HEK293 (cell line): ENCODE measurements around the gene SETD7.

Experiments used
- CTCF ChIA-PET: fragments of 350-600 bp; formaldehyde crosslinking; extraction: SDS; loops from one replicate; lab custom pipeline; 2021; ENCODE audit warnings: antibody characterized with exemption; lab: Yijun Ruan, JAX
- POLR2A ChIA-PET: fragments of 300-600 bp; formaldehyde crosslinking; extraction: SDS; loops from one replicate; lab custom pipeline; 2020; ENCODE audit warnings: antibody characterized with exemption, inconsistent platforms; lab: Yijun Ruan, JAX
- H3K27ac ChIP-seq: fragments of 200-500 bp; sonication (Bioruptor generic); 2 replicates; pipeline ENCODE4 v1.5.1; 2014; ENCODE audit warnings: low read depth, low read length, control low read depth, inconsistent platforms; ENCODE audit errors: extremely low read depth
- H3K36me3 ChIP-seq, 2 experiments: fragments of 200-500 bp in 1 of 2; sonication (Bioruptor generic) in 1 of 2; 1 replicate in 1 of 2; 2 replicates in 1 of 2; pipeline ENCODE4 v1.5.1; 2014 to 2017; ENCODE audit warnings: inconsistent platforms in 2 of 2, low read length in 2 of 2; ENCODE audit not compliant: control insufficient read depth in 2 of 2, insufficient read depth in 1 of 2
- H3K4me1 ChIP-seq: fragments of 200-500 bp; sonication (Bioruptor generic); 2 replicates; pipeline ENCODE4 v1.5.1; 2014; ENCODE audit warnings: mild to moderate bottlenecking, low read length, inconsistent platforms; ENCODE audit not compliant: control insufficient read depth, insufficient read depth
- H3K4me3 ChIP-seq: 2 replicates; pipeline ENCODE4 v1.5.1; 2011; ENCODE audit warnings: low read depth, mild to moderate bottlenecking, control low read depth, low read length, moderate library complexity
- H3K9me3 ChIP-seq: fragments of 200-500 bp; sonication (Bioruptor generic); 2 replicates; pipeline ENCODE4 v1.5.1; 2014; ENCODE audit warnings: low read depth, low read length, inconsistent platforms; ENCODE audit not compliant: control insufficient read depth, insufficient read depth
- BCL11B ChIP-seq: fragments of 450-650 bp; formaldehyde crosslinking; IDR thresholded peaks from 2 replicates; pipeline ENCODE4 v1.5.1; 2016; ENCODE audit warnings: low read depth, missing biosample characterization, missing genetic modification characterization
- MYNN ChIP-seq: fragments of 450-650 bp; formaldehyde crosslinking; IDR thresholded peaks from 2 replicates; pipeline ENCODE4 v1.5.1; 2016; ENCODE audit warnings: missing biosample characterization, missing genetic modification characterization, borderline replicate concordance
- MZF1 ChIP-seq: fragments of 450-650 bp; formaldehyde crosslinking; IDR thresholded peaks from 2 replicates; pipeline ENCODE4 v1.5.1; 2017; ENCODE audit warnings: missing biosample characterization, missing genetic modification characterization, borderline replicate concordance
- PRDM1 ChIP-seq: fragments of 450-650 bp; formaldehyde crosslinking; IDR thresholded peaks from 2 replicates; pipeline ENCODE4; 2016; ENCODE audit warnings: missing biosample characterization, missing genetic modification characterization
- SP3 ChIP-seq: fragments of 450-650 bp; formaldehyde crosslinking; IDR thresholded peaks from 2 replicates; pipeline ENCODE4 v1.5.1; 2016; ENCODE audit warnings: missing biosample characterization, missing genetic modification characterization
- ZBTB10 ChIP-seq: fragments of 450-650 bp; formaldehyde crosslinking; IDR thresholded peaks from 2 replicates; pipeline ENCODE4 v1.5.1; 2016; ENCODE audit warnings: missing biosample characterization, missing genetic modification characterization
- ZBTB26 ChIP-seq: fragments of 450-650 bp; formaldehyde crosslinking; optimal IDR thresholded peaks from 2 replicates; pipeline ENCODE3; 2016; ENCODE audit warnings: missing biosample characterization, mild to moderate bottlenecking, missing genetic modification characterization
- ZNF132 ChIP-seq: fragments of 450-650 bp; formaldehyde crosslinking; IDR thresholded peaks from 2 replicates; pipeline ENCODE4 v1.5.1; 2017; ENCODE audit warnings: missing biosample characterization, missing genetic modification characterization, borderline replicate concordance
- ZNF133 ChIP-seq: fragments of 450-650 bp; formaldehyde crosslinking; IDR thresholded peaks from 2 replicates; pipeline ENCODE4 v1.5.1; 2016; ENCODE audit warnings: missing biosample characterization, missing genetic modification characterization
- ZNF2 ChIP-seq: fragments of 450-650 bp; formaldehyde crosslinking; IDR thresholded peaks from 2 replicates; pipeline ENCODE4 v1.5.1; 2016; ENCODE audit warnings: missing biosample characterization, missing genetic modification characterization
- ZNF354C ChIP-seq: fragments of 450-650 bp; formaldehyde crosslinking; IDR thresholded peaks from 2 replicates; pipeline ENCODE4 v1.5.1; 2016; ENCODE audit warnings: missing biosample characterization, missing genetic modification characterization, low read depth, borderline replicate concordance
- ZNF404 ChIP-seq: fragments of 450-650 bp; formaldehyde crosslinking; IDR thresholded peaks from 2 replicates; pipeline ENCODE4 v1.5.1; 2017; ENCODE audit warnings: missing biosample characterization, missing genetic modification characterization
- ZNF423 ChIP-seq: fragments of 450-650 bp; formaldehyde crosslinking; IDR thresholded peaks from 2 replicates; pipeline ENCODE4 v1.5.1; 2016; ENCODE audit warnings: missing biosample characterization, missing genetic modification characterization
- ZNF48 ChIP-seq: fragments of 450-650 bp; formaldehyde crosslinking; IDR thresholded peaks from 2 replicates; pipeline ENCODE4 v1.5.1; 2016; ENCODE audit warnings: missing biosample characterization, missing genetic modification characterization
- ZNF501 ChIP-seq: fragments of 450-650 bp; formaldehyde crosslinking; IDR thresholded peaks from 2 replicates; pipeline ENCODE4 v1.5.1; 2016; ENCODE audit warnings: missing biosample characterization, missing genetic modification characterization
- ZNF510 ChIP-seq: fragments of 450-650 bp; formaldehyde crosslinking; IDR thresholded peaks from 2 replicates; pipeline ENCODE4 v1.5.1; 2018; ENCODE audit warnings: mild to moderate bottlenecking, missing genetic modification characterization, missing biosample characterization; ENCODE audit not compliant: insufficient replicate concordance
- ZNF514 ChIP-seq: fragments of 450-650 bp; formaldehyde crosslinking; IDR thresholded peaks from 2 replicates; pipeline ENCODE4 v1.5.1; 2016; ENCODE audit warnings: missing biosample characterization, missing genetic modification characterization
- ZNF529 ChIP-seq: fragments of 450-650 bp; formaldehyde crosslinking; IDR thresholded peaks from 2 replicates; pipeline ENCODE4 v1.5.1; 2017; ENCODE audit warnings: missing genetic modification characterization, missing biosample characterization; ENCODE audit not compliant: insufficient replicate concordance
- ZNF530 ChIP-seq: fragments of 450-650 bp; formaldehyde crosslinking; IDR thresholded peaks from 2 replicates; pipeline ENCODE4 v1.5.1; 2016; ENCODE audit warnings: low read depth, missing biosample characterization, missing genetic modification characterization
- ZNF548 ChIP-seq: fragments of 450-650 bp; formaldehyde crosslinking; IDR thresholded peaks from 2 replicates; pipeline ENCODE4 v1.5.1; 2016; ENCODE audit warnings: missing biosample characterization, missing genetic modification characterization
- ZNF558 ChIP-seq: fragments of 450-650 bp; formaldehyde crosslinking; IDR thresholded peaks from 2 replicates; pipeline ENCODE4 v1.5.1; 2016; ENCODE audit warnings: missing biosample characterization, missing genetic modification characterization
- ZNF561 ChIP-seq: fragments of 450-650 bp; IDR thresholded peaks from 2 replicates; pipeline ENCODE4 v1.5.1; 2018; ENCODE audit warnings: missing biosample characterization, missing genetic modification characterization, borderline replicate concordance
- ZNF571 ChIP-seq: fragments of 450-650 bp; formaldehyde crosslinking; IDR thresholded peaks from 2 replicates; pipeline ENCODE4 v1.5.0; 2017; ENCODE audit warnings: missing biosample characterization, missing genetic modification characterization
- ZNF585B ChIP-seq: fragments of 450-650 bp; formaldehyde crosslinking; IDR thresholded peaks from 2 replicates; pipeline ENCODE4 v1.5.1; 2016; ENCODE audit warnings: missing biosample characterization, missing genetic modification characterization
- ZNF600 ChIP-seq: fragments of 450-650 bp; formaldehyde crosslinking; IDR thresholded peaks from 2 replicates; pipeline ENCODE4 v1.5.1; 2016; ENCODE audit warnings: missing biosample characterization, missing genetic modification characterization
- ZNF664 ChIP-seq: fragments of 450-650 bp; formaldehyde crosslinking; IDR thresholded peaks from 2 replicates; pipeline ENCODE4 v1.5.1; 2016; ENCODE audit warnings: missing biosample characterization, missing genetic modification characterization
- ZNF701 ChIP-seq: fragments of 450-650 bp; formaldehyde crosslinking; IDR thresholded peaks from 2 replicates; pipeline ENCODE4 v1.5.1; 2016; ENCODE audit warnings: missing biosample characterization, missing genetic modification characterization
- ZNF704 ChIP-seq: fragments of 450-650 bp; formaldehyde crosslinking; IDR thresholded peaks from 2 replicates; pipeline ENCODE4 v1.5.1; 2016; ENCODE audit warnings: missing biosample characterization, missing genetic modification characterization
- TF ChIP-seq, protein P1 (sequence below): fragments of 450-650 bp; formaldehyde crosslinking; IDR thresholded peaks from 2 replicates; pipeline ENCODE4 v1.5.1; 2017; ENCODE audit warnings: missing biosample characterization, missing genetic modification characterization

Gene SETD7

GRCh38 chr4:139587446-139587845 is 31.4 kb upstream of the SETD7 start:
- CTCF ChIA-PET = interaction anchor here (0.6 kb wide), 1 partner anchor 419 kb away, joined by 3 read pairs; no protein-coding TSS in a partner anchor
- H3K9me3 ChIP-seq = no peaks in the 10 kb centered on the region
- H3K36me3 ChIP-seq = no peaks in the 10 kb centered on the region
- POLR2A ChIA-PET = no interaction called here
- H3K4me3 ChIP-seq = no peak overlapping the region
- no peaks in the 10 kb centered on the region for H3K4me1 ChIP-seq
- TF ChIP-seq ZNF354C (tag by site-specific recombination) = no peak
- no peak for TF ChIP-seq ZNF585B
- TF ChIP-seq ZNF404 = no peak
- TF ChIP-seq ZNF510 (tag by site-specific recombination) = no peak
- no peak for TF ChIP-seq ZNF501 (tag by site-specific recombination)
- no peak for TF ChIP-seq ZNF548 (tag by site-specific recombination)
- TF ChIP-seq ZNF558 (tag by site-specific recombination) = no peak
- no peak for TF ChIP-seq ZNF571
- TF ChIP-seq MYNN (tag by site-specific recombination) = no peak
- TF ChIP-seq ZNF600 (tag by site-specific recombination) = no peak
- no peak for TF ChIP-seq ZNF423 (tag by site-specific recombination)
- TF ChIP-seq, protein P1, sequence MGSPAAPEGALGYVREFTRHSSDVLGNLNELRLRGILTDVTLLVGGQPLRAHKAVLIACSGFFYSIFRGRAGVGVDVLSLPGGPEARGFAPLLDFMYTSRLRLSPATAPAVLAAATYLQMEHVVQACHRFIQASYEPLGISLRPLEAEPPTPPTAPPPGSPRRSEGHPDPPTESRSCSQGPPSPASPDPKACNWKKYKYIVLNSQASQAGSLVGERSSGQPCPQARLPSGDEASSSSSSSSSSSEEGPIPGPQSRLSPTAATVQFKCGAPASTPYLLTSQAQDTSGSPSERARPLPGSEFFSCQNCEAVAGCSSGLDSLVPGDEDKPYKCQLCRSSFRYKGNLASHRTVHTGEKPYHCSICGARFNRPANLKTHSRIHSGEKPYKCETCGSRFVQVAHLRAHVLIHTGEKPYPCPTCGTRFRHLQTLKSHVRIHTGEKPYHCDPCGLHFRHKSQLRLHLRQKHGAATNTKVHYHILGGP = no peak
- TF ChIP-seq ZNF132 (tag by site-specific recombination) = no peak
- no peak for TF ChIP-seq ZBTB26 (tag by site-specific recombination)
- TF ChIP-seq ZNF561 (tag by site-specific recombination) = no peak
- no peak for TF ChIP-seq ZNF529 (tag by site-specific recombination)
- no peak for TF ChIP-seq MZF1 (tag by site-specific recombination)
- no peak for TF ChIP-seq ZNF701 (tag by site-specific recombination)
- TF ChIP-seq ZNF2 = no peak
- no peak for TF ChIP-seq ZNF48
- no peak overlapping the region for H3K27ac ChIP-seq

- Histone ChIP-seq H3K36me3 (no peaks in the 10 kb centered on the region), H3K9me3 (no peaks in the 10 kb centered on the region), H3K4me1 (no peaks in the 10 kb centered on the region; the same call in 1 of the 2 replicates), H3K27ac (no peak overlapping the region), H3K4me3 (no peak overlapping the region)
- POLR2A ChIA-PET = no interaction called here
- CTCF ChIA-PET = interaction anchor here (1.1 kb wide), 1 partner anchor 17 kb away, joined by 6 read pairs; no protein-coding TSS in a partner anchor
- TF ChIP-seq ZNF514 (tag by site-specific recombination) (no peak), ZNF530 (tag by site-specific recombination) (no peak), ZNF133 (no peak), ZBTB10 (tag by site-specific recombination) (no peak), BCL11B (tag by site-specific recombination) (no peak), PRDM1 (no peak), ZNF664 (no peak), SP3 (tag by site-specific recombination) (no peak), ZNF704 (tag by site-specific recombination) (no peak)
Observed at GRCh38 chr4:139585473-139585872, 29.5 kb upstream of the SETD7 start.
